Measurements from ENCODE around the gene SLC16A9. TPM values are rescaled to one million over a fixed set of nuclear protein-coding genes. Genes with fewer than 3 reads are reported as not detected.
"Not testable (repeated sequence)": the region's sequence is repeated elsewhere in the genome, so short reads cannot be mapped to it uniquely, and the experiment has no call there.

Gene SLC16A9
- total and polyA plus RNA-seq, 2 donors (not counting 3 experiments of a cell fraction or from before 2014, with no cell fraction given) = 0.35 TPM; not detected in 1

- CTCF ChIA-PET = no interaction called here
- TF ChIP-seq, protein P1, sequence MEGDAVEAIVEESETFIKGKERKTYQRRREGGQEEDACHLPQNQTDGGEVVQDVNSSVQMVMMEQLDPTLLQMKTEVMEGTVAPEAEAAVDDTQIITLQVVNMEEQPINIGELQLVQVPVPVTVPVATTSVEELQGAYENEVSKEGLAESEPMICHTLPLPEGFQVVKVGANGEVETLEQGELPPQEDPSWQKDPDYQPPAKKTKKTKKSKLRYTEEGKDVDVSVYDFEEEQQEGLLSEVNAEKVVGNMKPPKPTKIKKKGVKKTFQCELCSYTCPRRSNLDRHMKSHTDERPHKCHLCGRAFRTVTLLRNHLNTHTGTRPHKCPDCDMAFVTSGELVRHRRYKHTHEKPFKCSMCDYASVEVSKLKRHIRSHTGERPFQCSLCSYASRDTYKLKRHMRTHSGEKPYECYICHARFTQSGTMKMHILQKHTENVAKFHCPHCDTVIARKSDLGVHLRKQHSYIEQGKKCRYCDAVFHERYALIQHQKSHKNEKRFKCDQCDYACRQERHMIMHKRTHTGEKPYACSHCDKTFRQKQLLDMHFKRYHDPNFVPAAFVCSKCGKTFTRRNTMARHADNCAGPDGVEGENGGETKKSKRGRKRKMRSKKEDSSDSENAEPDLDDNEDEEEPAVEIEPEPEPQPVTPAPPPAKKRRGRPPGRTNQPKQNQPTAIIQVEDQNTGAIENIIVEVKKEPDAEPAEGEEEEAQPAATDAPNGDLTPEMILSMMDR (IDR thresholded peaks at IDR 0.05; ENCODE audit: extremely low read depth in 1 of 2, insufficient read depth in 1 of 2, low read depth in 1 of 2, low read length in 2 of 2) = no peak
- TF ChIP-seq POLR2A (IDR thresholded peaks at IDR 0.05; ENCODE audit: low read depth, low read length) (no peak), EZH2 (IDR thresholded peaks at IDR 0.05; ENCODE audit: borderline replicate concordance, low read depth, low read length, severe bottlenecking) (no peak), MYC (IDR thresholded peaks at IDR 0.05; ENCODE audit: low read depth, low read length) (no peak), JUN (IDR thresholded peaks at IDR 0.05; ENCODE audit: borderline replicate concordance, insufficient read depth, insufficient read length, low read depth) (no peak), GATA2 (IDR thresholded peaks at IDR 0.05; ENCODE audit: insufficient read depth, insufficient read length, low read depth, low read length) (no peak), POLR2AphosphoS5 (IDR thresholded peaks at IDR 0.05; ENCODE audit: insufficient read depth, low read depth, low read length) (no peak)
- Histone ChIP-seq H3K9me1 (replicated peaks; ENCODE audit: control insufficient read depth, extremely low read depth, insufficient read depth, low read length) (no peaks in the 10 kb centered on the region), H3K4me1 (ENCODE audit: control insufficient read depth, extremely low read depth, insufficient read depth, low read length) (no peaks in the 10 kb centered on the region), H3K4me2 (ENCODE audit: insufficient read depth, low read length) (no peak overlapping the region), H3K9ac (replicated peaks; ENCODE audit: extremely low read depth, insufficient read depth, low read length) (no peak overlapping the region), H3K79me2 (ENCODE audit: control insufficient read depth, insufficient read depth, low read length) (no peaks in the 10 kb centered on the region), H3K27ac (ENCODE audit: insufficient read depth, low read depth, low read length) (no peak overlapping the region), H3K9me3 (replicated peaks; ENCODE audit: control insufficient read depth, insufficient read depth, low read length) (no peaks in the 10 kb centered on the region), H4K20me1 (replicated peaks; ENCODE audit: control insufficient read depth, extremely low read depth, insufficient read depth, low read length) (no peaks in the 10 kb centered on the region), H2AFZ (ENCODE audit: low read depth, low read length) (no peak overlapping the region), H3K27me3 (ENCODE audit: control insufficient read depth in 2 of 2, insufficient read depth in 2 of 2, low read length in 2 of 2) (no peaks in the 10 kb centered on the region), H3K4me3 (replicated peaks in 1 of 3; ENCODE audit: insufficient read depth in 1 of 3, low read depth in 1 of 3, low read length in 3 of 3) (no peak overlapping the region), H3K36me3 (ENCODE audit: control insufficient read depth in 2 of 2, extremely low read depth in 1 of 2, insufficient read depth in 2 of 2, low read length in 2 of 2) (no peaks in the 10 kb centered on the region)
- FAIRE-seq (no peak), DNase-seq (ENCODE audit: low read depth, low spot score) (no peak)
- POLR2A ChIA-PET = no interaction called here
- BruUV-seq (replicated peaks) = no TSS peak
- dilution Hi-C loops (cut with MboI; ENCODE audit: extremely low pct_ligation_motif_present, low sequenced_read_pairs) (no loop called here), intact Hi-C loops (cut with micrococcal nuclease) (no loop called here)
Observed at GRCh38 chr10:59644841-59645240, 64.8 kb downstream of the SLC16A9 start.

GRCh38 chr10:59641688-59642087 is 68.0 kb downstream of the SLC16A9 start:
- H3K79me2 ChIP-seq (ENCODE audit: control insufficient read depth, insufficient read depth, low read length); H4K20me1 ChIP-seq (replicated peaks; ENCODE audit: control insufficient read depth, extremely low read depth, insufficient read depth, low read length); H3K9me3 ChIP-seq (replicated peaks; ENCODE audit: control insufficient read depth, insufficient read depth, low read length); H3K27me3 ChIP-seq (ENCODE audit: control insufficient read depth in 2 of 2, insufficient read depth in 2 of 2, low read length in 2 of 2); CTCF ChIA-PET; POLR2A ChIA-PET; BruUV-seq (replicated peaks); H3K9ac ChIP-seq (replicated peaks; ENCODE audit: extremely low read depth, insufficient read depth, low read length); FAIRE-seq; DNase-seq (ENCODE audit: low read depth, low spot score); dilution Hi-C loops (cut with MboI; ENCODE audit: extremely low pct_ligation_motif_present, low sequenced_read_pairs); intact Hi-C loops (cut with micrococcal nuclease); H3K36me3 ChIP-seq (ENCODE audit: control insufficient read depth in 2 of 2, extremely low read depth in 1 of 2, insufficient read depth in 2 of 2, low read length in 2 of 2); H3K9me1 ChIP-seq (replicated peaks; ENCODE audit: control insufficient read depth, extremely low read depth, insufficient read depth, low read length); H3K4me3 ChIP-seq (replicated peaks in 1 of 3; ENCODE audit: insufficient read depth in 1 of 3, low read depth in 1 of 3, low read length in 3 of 3); H3K4me2 ChIP-seq (ENCODE audit: insufficient read depth, low read length); H3K4me1 ChIP-seq (ENCODE audit: control insufficient read depth, extremely low read depth, insufficient read depth, low read length); H2AFZ ChIP-seq (ENCODE audit: low read depth, low read length); H3K27ac ChIP-seq (ENCODE audit: insufficient read depth, low read depth, low read length): not testable (repeated sequence)

Measured in endothelial cell of umbilical vein (primary cell).